AG09319 (cell line): ENCODE results near the gene MED13.

Experiments used
- DNase-seq: peaks from one replicate; pipeline ENCODE4 v3.0.0-alpha.2; 2010; ENCODE audit warnings: low read depth; ENCODE audit errors: extremely low read depth
- TF ChIP-seq, protein P1 (sequence below): IDR thresholded peaks from 2 replicates; pipeline ENCODE4 v1.5.1; 2011; ENCODE audit warnings: low read depth, mild to moderate bottlenecking, inconsistent platforms, low read length, moderate library complexity

Gene MED13

DNA sequence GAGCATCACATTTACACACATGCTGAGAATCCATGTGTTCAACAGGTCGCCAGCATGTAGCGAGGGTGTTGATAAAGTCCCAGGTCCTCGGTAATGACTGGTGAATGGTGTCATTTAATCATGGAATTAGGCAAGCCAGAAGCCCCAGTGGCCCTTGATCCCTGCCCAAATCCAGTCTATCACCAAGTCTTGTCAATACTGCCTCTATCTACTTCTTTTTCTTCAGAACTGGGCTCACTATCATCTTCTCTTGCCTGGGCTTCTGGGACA lies 31.3 kb upstream of the MED13 start:
- TF ChIP-seq, protein P1, sequence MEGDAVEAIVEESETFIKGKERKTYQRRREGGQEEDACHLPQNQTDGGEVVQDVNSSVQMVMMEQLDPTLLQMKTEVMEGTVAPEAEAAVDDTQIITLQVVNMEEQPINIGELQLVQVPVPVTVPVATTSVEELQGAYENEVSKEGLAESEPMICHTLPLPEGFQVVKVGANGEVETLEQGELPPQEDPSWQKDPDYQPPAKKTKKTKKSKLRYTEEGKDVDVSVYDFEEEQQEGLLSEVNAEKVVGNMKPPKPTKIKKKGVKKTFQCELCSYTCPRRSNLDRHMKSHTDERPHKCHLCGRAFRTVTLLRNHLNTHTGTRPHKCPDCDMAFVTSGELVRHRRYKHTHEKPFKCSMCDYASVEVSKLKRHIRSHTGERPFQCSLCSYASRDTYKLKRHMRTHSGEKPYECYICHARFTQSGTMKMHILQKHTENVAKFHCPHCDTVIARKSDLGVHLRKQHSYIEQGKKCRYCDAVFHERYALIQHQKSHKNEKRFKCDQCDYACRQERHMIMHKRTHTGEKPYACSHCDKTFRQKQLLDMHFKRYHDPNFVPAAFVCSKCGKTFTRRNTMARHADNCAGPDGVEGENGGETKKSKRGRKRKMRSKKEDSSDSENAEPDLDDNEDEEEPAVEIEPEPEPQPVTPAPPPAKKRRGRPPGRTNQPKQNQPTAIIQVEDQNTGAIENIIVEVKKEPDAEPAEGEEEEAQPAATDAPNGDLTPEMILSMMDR = no peak
- no peak for DNase-seq

- TF ChIP-seq, protein P1 = no peak
- DNase-seq = no peak
Measured at GRCh38 chr17:62094175-62094574, 29.1 kb upstream of the MED13 start.

DNA sequence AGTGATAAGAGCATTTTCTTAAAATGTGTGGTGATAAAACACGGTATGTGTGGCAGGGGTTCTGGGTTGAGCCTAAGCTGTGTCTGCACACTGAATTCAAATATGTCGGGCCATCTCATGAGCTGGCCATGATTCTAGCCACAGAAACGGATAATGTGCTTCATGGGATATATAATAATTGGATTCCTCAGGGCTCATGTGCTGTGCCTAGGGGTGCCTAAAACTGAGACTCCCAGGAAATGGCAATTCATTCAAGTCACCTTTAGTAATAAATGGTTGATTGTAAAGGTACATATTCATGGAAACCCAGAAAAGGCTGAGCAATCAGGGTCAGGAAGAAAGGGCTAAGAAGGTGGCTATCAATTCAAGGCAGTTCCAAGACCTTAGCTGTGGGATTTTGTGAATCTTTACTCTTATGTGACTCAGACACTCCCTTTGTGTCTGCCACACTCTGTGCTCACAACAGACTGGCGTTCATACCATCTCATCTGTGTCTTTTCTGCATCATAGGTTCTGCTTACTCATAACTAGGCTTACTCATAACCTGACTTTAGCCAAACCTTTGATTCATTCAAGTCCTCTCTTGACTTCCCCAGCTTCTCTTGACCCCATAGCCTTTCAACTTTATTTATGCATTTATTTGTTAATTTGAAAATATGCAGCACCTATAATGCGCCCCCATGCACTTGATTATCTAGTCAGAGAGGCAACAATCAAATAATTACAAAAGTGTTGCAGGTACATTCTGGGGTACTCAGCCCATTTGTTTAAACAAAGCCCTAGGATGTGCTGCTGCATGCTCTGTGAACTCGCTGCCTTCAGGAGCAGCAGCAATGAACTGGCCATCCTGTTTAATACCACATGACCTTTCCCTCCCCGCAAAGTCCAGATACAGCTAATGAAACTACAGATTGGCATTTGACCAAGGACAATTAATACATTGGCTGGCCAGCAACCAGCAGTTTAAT lies 28.4 kb upstream of the MED13 start:
- TF ChIP-seq, protein P1 = no peak
- DNase-seq = peak; percentile 18

DNA sequence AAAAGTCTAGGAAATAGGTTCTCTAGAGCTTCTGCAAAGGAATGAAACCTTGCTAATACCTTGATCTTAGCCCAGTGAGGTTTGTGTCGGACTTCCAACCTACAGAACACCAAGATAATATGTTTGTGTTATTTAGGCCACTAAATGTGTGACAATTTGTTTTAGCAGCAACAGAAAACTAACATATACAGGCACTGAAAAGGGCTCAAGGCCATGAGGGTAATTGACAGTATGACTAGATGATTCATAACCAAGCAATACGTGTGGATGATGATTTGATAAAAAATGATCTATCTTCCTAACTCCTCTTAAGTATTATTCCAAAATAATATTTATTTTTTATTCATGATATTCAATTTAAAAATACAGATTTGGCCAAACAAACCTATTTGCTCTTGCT lies 27.7 kb upstream of the MED13 start:
- DNase-seq = no peak
- TF ChIP-seq, protein P1 = no peak

- TF ChIP-seq, protein P1 = no peak
- no peak for DNase-seq
Measured at GRCh38 chr17:62091804-62092203, 26.7 kb upstream of the MED13 start.

- no peak for DNase-seq
- TF ChIP-seq, protein P1 = no peak
Measured at GRCh38 chr17:62090868-62091267, 25.8 kb upstream of the MED13 start.

- DNase-seq = no peak
- TF ChIP-seq, protein P1 = no peak
Measured at GRCh38 chr17:62090021-62090824, 25.1 kb upstream of the MED13 start.
